NCI-H524 (cell line): ENCODE results near the gene CCSER1.
"Not testable (repeated sequence)": the region's sequence is repeated elsewhere in the genome, so short reads cannot be mapped to it uniquely, and the experiment has no call there.

Source experiments
- DNase-seq, 2 experiments: peaks; one replicate each; lab custom pipeline; 2025; lab: John Stamatoyannopoulos, UW

Gene CCSER1

DNA sequence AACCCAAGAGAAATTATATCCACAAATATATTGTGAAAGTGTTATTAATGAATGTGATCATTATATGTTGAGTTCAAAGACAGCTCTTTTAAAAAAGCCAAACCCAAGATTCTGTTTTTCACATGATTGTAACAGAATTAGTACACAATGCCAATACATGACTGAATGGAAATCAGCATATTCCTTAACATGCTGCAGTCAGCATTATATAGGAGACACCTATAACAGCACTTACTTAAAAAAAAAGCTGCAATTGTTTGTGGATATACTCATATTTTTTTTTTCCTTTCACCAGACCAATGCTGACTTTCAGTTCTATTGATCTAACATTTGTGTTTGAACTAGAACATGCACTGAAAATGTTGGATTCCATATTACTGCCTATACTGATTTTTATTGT is 165.2 kb downstream of the CCSER1 start:
- DNase-seq, result no peak

GRCh38 chr4:90293320-90293719 is 166.1 kb downstream of the CCSER1 start:
- DNase-seq, result peak in 1 of 2 experiments; percentile 1

- no peak for DNase-seq
Measured at GRCh38 chr4:90299373-90299772, 172.2 kb downstream of the CCSER1 start.

DNA sequence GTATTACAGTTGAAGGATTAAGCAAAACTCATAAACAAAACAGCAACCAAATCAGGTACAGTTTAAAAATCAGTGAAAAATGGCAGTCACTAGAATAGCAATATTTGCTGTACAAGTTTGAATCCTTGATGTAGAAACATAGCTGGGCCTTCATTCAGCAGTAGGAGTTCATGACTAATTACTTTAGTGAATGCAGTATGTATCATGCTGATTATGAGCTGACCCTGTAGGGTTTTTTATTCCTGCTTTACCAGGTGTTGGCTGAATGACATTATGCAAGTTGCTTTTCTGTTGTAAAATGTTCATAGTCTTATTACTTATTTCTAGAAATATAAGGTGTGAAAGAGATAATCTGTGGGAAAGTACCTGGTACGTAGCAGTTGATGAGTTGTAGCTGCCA is 179.6 kb downstream of the CCSER1 start:
- no peak for DNase-seq

DNA sequence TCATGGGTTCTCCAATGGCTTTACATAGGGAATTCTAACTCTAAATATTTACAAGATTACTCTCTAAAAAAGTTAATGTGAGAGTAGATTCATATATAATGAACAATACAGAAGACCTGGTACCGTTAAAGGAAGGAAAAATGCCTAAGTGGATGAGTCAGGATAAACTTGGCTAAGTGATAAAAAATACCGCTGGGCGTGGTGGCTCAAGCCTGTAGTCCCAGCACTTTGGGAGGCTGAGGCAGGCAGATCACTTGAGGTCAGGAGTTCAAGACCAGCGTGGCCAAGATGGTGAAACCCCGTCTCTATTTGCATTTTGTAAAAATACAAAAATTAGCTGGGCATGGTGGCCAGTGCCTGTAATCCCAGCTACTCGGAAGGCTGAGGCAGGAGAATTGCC is 189.9 kb downstream of the CCSER1 start:
- not testable (repeated sequence) for DNase-seq

GRCh38 chr4:90317785-90318184 is 190.6 kb downstream of the CCSER1 start:
- DNase-seq, result no peak

DNA sequence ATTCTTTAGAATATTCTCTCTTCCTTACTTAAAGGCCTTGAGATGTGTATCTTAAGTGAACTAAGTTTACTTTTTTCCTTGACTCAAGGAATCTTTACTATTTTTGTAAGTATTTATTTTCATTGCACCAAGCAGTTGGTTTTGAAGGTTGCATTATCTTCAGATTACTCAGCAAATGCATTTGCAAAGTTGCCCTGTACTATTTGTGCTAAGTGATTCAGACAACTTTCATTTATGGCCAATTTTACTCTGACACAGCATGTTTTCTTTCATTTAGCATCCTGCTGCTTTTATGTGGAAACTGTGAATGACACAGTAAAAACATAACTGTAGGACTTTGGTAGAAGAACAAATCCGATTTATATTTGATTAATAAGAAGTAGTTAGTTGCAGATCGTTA is 191.0 kb downstream of the CCSER1 start:
- DNase-seq, result no peak

DNA sequence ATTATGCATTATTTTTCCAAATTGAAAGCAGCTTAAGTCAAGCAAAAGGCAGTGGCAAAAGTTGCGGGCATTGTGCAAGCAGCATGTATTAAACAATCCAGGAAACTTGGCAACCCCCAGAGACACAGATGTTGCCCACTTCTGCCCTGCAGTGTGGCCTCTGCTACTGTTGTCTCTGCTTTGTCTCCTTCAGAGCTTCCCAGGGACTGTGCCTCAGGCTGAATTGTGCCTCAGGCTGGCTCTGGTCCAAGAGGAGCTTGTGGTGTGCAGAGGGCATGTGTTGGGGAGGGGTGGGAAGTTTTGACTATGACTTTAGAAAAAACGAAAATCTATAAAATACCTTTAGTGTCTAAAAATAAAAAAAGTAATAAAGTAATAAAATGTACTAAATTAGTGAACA is 201.4 kb downstream of the CCSER1 start:
- DNase-seq, result peak; percentile 59 to 79

- DNase-seq, result no peak
Measured at GRCh38 chr4:90330546-90330945, 203.4 kb downstream of the CCSER1 start.

- DNase-seq, result no peak
Measured at GRCh38 chr4:90345549-90346215, 218.5 kb downstream of the CCSER1 start.

- no peak for DNase-seq
Measured at GRCh38 chr4:90349636-90350035, 222.4 kb downstream of the CCSER1 start.

GRCh38 chr4:90357117-90357710 is 230.0 kb downstream of the CCSER1 start:
- peak; percentile 16 to 60 for DNase-seq

GRCh38 chr4:90375081-90375480 is 247.9 kb downstream of the CCSER1 start:
- DNase-seq, result no peak

DNA sequence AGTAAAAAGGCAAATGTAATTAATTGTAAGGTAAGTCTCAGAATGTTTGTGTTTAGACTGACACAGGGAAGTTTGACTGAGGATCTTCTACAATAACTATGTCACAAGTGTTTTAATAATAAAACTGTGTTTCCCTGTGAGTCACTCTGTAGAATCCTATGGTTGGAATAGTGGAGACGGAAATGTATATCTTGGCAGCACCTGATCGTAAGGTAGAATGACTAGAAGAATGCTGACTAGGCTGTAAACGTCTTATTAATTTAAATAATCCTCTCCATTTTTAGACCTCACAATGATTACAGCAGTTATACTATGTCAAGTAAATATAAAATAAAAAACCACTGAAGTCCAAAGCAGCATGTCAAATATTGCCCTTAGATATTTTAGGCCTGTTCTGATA is 266.0 kb downstream of the CCSER1 start:
- DNase-seq, result no peak

- DNase-seq, result no peak
Measured at GRCh38 chr4:90403781-90404180, 276.6 kb downstream of the CCSER1 start.

DNA sequence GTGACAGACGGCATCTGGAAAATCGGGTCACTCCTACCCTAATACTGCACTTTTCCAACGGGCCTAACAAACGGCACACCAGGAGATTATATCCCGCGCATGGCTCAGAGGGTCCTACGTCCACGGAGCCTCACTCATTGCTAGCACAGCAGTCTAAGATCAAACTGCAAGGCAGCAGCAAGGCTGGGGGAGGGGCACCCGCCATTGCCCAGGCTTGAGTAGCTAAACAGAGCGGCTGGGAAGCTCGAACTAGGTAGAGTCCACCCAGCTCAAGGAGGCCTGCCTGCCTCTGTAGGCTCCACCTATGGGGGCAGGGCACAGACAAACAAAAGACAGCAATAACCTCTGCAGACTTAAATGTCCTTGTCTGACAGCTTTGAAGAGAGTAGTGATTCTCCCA is 280.7 kb downstream of the CCSER1 start:
- DNase-seq, result not testable (repeated sequence)

- not testable (repeated sequence) for DNase-seq
Measured at GRCh38 chr4:90412786-90413185, 285.6 kb downstream of the CCSER1 start.

GRCh38 chr4:90415116-90415515 is 287.9 kb downstream of the CCSER1 start:
- peak; percentile 1 to 13 for DNase-seq

DNA sequence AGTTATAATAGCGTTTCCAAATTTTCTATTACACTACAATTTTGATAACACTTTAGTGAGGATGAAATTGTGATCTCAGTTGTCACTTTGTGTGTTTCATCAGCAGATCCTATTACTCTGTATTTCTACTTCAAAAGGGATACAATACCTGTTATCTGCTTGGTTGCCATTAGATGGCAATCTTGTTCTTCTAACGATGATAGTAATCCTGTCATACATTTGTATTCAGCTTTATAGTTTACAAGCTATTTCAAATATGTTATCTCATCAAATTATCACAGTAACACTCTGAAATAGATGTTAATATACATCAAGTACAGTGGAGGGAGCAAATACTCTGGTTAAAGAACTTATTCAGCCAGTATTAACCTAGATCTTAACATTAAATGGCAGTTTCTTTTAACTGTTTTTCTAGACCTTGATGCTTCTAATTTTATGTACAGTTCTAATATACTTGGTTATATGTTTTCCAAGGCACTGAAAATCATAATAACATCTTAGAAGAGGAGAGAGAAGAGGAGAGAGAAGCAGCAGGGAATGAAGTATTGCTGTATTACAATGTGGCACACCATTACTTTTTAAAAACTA is 292.0 kb downstream of the CCSER1 start:
- peak in 1 of 2 experiments; percentile 35 for DNase-seq

- no peak for DNase-seq
Measured at GRCh38 chr4:90421161-90421560, 294.0 kb downstream of the CCSER1 start.

- DNase-seq, result no peak
Measured at GRCh38 chr4:90425893-90426292, 298.7 kb downstream of the CCSER1 start.

DNA sequence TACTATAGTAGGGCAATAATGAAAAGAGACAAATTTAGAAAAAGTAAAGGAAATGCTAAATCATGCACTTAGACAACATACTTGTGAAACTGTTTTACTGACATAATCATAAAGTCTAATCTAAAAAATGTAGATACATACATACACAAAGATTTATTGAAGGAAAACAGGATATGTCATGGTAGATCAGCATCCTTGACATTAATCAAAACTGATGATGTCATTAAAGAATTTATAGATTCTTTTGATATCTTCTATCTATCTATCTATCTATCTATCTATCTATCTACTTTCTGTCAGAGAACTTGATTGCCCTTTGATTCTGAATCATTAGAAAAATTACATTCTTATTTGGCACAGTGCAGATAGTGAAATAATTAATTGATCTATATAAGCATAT is 311.3 kb downstream of the CCSER1 start:
- no peak for DNase-seq

DNA sequence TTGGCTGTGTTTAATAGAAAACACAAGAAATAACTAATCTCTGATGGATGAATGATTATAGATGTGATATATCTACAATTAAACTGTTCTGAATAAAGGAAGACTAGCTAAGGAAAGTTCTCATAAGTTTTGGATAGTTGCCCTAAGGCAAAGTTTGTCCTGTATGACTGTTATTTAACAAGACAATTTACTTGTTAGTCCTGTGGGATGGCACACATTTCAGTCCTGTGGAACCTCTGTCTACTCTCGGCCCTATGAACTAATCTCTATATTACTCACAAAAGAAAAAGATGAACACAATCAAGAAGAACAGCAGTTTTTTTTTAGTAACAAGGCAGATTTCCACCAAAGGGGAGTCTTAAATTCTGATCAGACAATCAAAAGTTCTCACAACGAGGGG is 314.6 kb downstream of the CCSER1 start:
- DNase-seq, result no peak

- peak in 1 of 2 experiments; percentile 0 for DNase-seq
Measured at GRCh38 chr4:90442619-90443018, 315.4 kb downstream of the CCSER1 start.
